Sigmoid colon (tissue), 7 donors: ENCODE data around the gene IQSEC3. TPM values are rescaled to one million over a fixed set of nuclear protein-coding genes. Genes with fewer than 3 reads are reported as not detected.
A peak's percentile ranks its signal among the peaks of the same experiment; 100 is the strongest.

Experiments
- DNase-seq: peaks from one replicate; pipeline ENCODE4 v3.0.0-alpha.2; 2019
- H3K27ac ChIP-seq, 4 donors: fragments of 200-600 bp; sonication (generic); one replicate each; pipeline ENCODE4 v1.5.1; 2016 to 2019; ENCODE audit warnings: mild to moderate bottlenecking in 1 of 4
- H3K27me3 ChIP-seq, 3 donors: fragments of 200-600 bp; sonication (generic); one replicate each; pipeline ENCODE4 v1.5.1; 2019; ENCODE audit warnings: mild to moderate bottlenecking in 1 of 3
- H3K36me3 ChIP-seq, 4 donors: fragments of 200-600 bp; sonication (generic); one replicate each; pipeline ENCODE4 v1.5.1; 2016 to 2019
- H3K4me1 ChIP-seq, 4 donors: fragments of 200-600 bp; sonication (generic); one replicate each; pipeline ENCODE4 v1.5.1; 2017 to 2019
- H3K4me3 ChIP-seq, 4 donors: fragments of 200-600 bp; sonication (generic); one replicate each; pipeline ENCODE4 v1.5.1; 2017 to 2019; ENCODE audit warnings: mild to moderate bottlenecking in 2 of 4, moderate library complexity in 1 of 4
- H3K9me3 ChIP-seq, 4 donors: fragments of 200-600 bp in 3 of 4; sonication (generic) in 3 of 4; one replicate each; pipeline versions ENCODE4 v1.5.1 to v1.6.1; 2013 to 2019
- CTCF ChIP-seq, 4 experiments: fragments of 450-650 bp in 3 of 4; fragments of 200-600 bp in 1 of 4; IDR thresholded peaks; one replicate each; pipeline ENCODE4 v1.5.1; 2016 to 2019; ENCODE audit warnings: antibody characterized with exemption in 4 of 4, mild to moderate bottlenecking in 3 of 4, moderate library complexity in 2 of 4
- EP300 ChIP-seq, 4 donors: sonication (generic); formaldehyde crosslinking; IDR thresholded peaks; one replicate each; pipeline ENCODE4 v1.6.1; 2017; ENCODE audit warnings: antibody characterized with exemption in 4 of 4
- POLR2A ChIP-seq, 2 donors: fragments of 450-650 bp; IDR thresholded peaks; one replicate each; pipeline ENCODE4 v1.6.1; 2016; ENCODE audit warnings: antibody characterized with exemption in 2 of 2, mild to moderate bottlenecking in 2 of 2, moderate library complexity in 2 of 2
- POLR2AphosphoS5 ChIP-seq, 4 donors: sonication (generic); formaldehyde crosslinking; IDR thresholded peaks; one replicate each; pipeline ENCODE4 v1.6.1; 2017; ENCODE audit warnings: antibody characterized with exemption in 4 of 4
- WGBS, 2 donors: extraction: QIAGEN DNeasy Blood & Tissue Kit; methylation state at CpG; one replicate each; pipeline ENCODE4 v1.1.7; 2013; 5-methylcytosine and 5-hydroxymethylcytosine counted together
- intact Hi-C: fragments of 100-400 bp; cut with DNase I; formaldehyde crosslinking; loops from one replicate; pipeline ENCODE4 v1.15.1; 2023
- polyA plus RNA-seq, 3 donors: library from polyadenylated mRNA; stranded (reverse); fragments of 200-250 nt; gene quantifications; one replicate each; pipeline ENCODE4 v1.2.3, GENCODE V29; 2013
- total RNA-seq, 4 donors: library from RNA; depleted of rRNA; stranded (reverse); fragments of >200 nt; gene quantifications; one replicate each; pipeline ENCODE4 v1.1.0, GENCODE V29; 2016
- donor health status: healthy with polysubstance abuse.
- donor health status: Bipolar disorder and iron deficiency.
- donor health status: healthy.

Gene IQSEC3
- total and polyA plus RNA-seq, 7 donors = under 0.01 to 2.2 (median 0.54) TPM; not detected in 1

- TF ChIP-seq POLR2A (IDR thresholded peaks at IDR 0.05) = no peak
- TF ChIP-seq CTCF (IDR thresholded peaks at IDR 0.05) = peak in 3 of 4 experiments; percentile 30 to 81 (median 39)
- H3K27me3 ChIP-seq = peaks cover 0 to 18% (median 4%) of the 10 kb centered on the region in 3 donors
- H3K4me1 ChIP-seq = peaks cover 0 to 13% (median 8%) of the 10 kb centered on the region in 4 donors
- H3K36me3 ChIP-seq = no peaks in the 10 kb centered on the region
- DNase-seq = no peak
- H3K4me3 ChIP-seq = peak overlapping the region; percentile 19 to 54 (median 48)
- WGBS, 2 donors = 9 to 12% methylated on average over 52 of the region's 52 CpGs
- no peaks in the 10 kb centered on the region for H3K9me3 ChIP-seq
- no peak overlapping the region for H3K27ac ChIP-seq
- intact Hi-C loops = no loop called here
Measured at GRCh38 chr12:188910-189621, 122.5 kb downstream of the IQSEC3 start.

GRCh38 chr12:189622-189962, 123.0 kb downstream of the IQSEC3 start:
- Histone ChIP-seq H3K27me3 (peaks cover 0 to 23% (median 4%) of the 10 kb centered on the region in 3 donors), H3K9me3 (no peaks in the 10 kb centered on the region), H3K27ac (no peak overlapping the region), H3K4me3 (peak overlapping the region in 1 of 4 donors; percentile 53), H3K36me3 (no peaks in the 10 kb centered on the region), H3K4me1 (peaks cover 0 to 13% (median 8%) of the 10 kb centered on the region in 4 donors)
- 67 to 75% methylated on average over 6 of the region's 6 CpGs for WGBS, 2 donors
- DNase-seq = no peak
- no peak for TF ChIP-seq EP300 (IDR thresholded peaks at IDR 0.05)
- TF ChIP-seq POLR2A (IDR thresholded peaks at IDR 0.05) = no peak
- no peak for TF ChIP-seq POLR2AphosphoS5 (IDR thresholded peaks at IDR 0.05)
- TF ChIP-seq CTCF (IDR thresholded peaks at IDR 0.05) = no peak
- intact Hi-C loops = no loop called here

DNA sequence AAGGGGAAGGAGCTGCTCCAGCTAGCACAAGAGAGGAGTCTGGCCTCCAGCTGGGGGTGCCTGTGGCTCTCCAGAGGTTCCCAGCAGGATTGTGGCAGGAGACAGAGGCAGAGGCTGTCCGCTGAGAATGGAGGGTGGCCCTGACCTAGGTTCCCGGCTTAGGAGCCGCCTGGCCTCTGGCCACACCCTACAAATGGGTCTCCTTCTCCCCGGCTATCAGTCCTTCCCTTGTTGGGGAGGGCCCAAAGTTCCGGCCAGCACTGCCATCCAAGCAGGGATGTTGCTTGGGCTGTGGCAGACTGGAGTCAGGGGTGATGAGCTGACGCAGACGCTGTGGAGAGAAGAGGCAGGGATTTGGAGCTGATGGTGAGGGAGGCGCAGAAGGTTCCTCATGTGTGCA, 124.3 kb downstream of the IQSEC3 start:
- WGBS, 2 donors = 76 to 89% methylated on average over 8 of the region's 8 CpGs

GRCh38 chr12:191541-191940, 125.0 kb downstream of the IQSEC3 start:
- no peak for TF ChIP-seq EP300 (IDR thresholded peaks at IDR 0.05)
- no peak for TF ChIP-seq POLR2AphosphoS5 (IDR thresholded peaks at IDR 0.05)
- no peak for TF ChIP-seq POLR2A (IDR thresholded peaks at IDR 0.05)
- TF ChIP-seq CTCF (IDR thresholded peaks at IDR 0.05) = no peak
- no peak overlapping the region for H3K4me3 ChIP-seq
- peaks cover 0 to 13% (median 8%) of the 10 kb centered on the region in 4 donors for H3K4me1 ChIP-seq
- H3K27me3 ChIP-seq = peaks cover 0 to 39% (median 4%) of the 10 kb centered on the region in 3 donors
- no peaks in the 10 kb centered on the region for H3K9me3 ChIP-seq
- no peaks in the 10 kb centered on the region for H3K36me3 ChIP-seq
- DNase-seq = no peak
- intact Hi-C loops = no loop called here
- WGBS, 2 donors = 79 to 91% methylated on average over 3 of the region's 3 CpGs
- no peak overlapping the region for H3K27ac ChIP-seq

More for the DNA sequence above, 124.3 kb downstream of the IQSEC3 start:
- H3K4me1 ChIP-seq = peaks cover 0 to 13% (median 8%) of the 10 kb centered on the region in 4 donors
- intact Hi-C loops = no loop called here
- DNase-seq = no peak
- no peaks in the 10 kb centered on the region for H3K9me3 ChIP-seq
- no peak overlapping the region for H3K4me3 ChIP-seq
- no peaks in the 10 kb centered on the region for H3K36me3 ChIP-seq
- no peak for TF ChIP-seq CTCF (IDR thresholded peaks at IDR 0.05)
- H3K27me3 ChIP-seq = peaks cover 0 to 33% (median 4%) of the 10 kb centered on the region in 3 donors
- no peak overlapping the region for H3K27ac ChIP-seq

DNA sequence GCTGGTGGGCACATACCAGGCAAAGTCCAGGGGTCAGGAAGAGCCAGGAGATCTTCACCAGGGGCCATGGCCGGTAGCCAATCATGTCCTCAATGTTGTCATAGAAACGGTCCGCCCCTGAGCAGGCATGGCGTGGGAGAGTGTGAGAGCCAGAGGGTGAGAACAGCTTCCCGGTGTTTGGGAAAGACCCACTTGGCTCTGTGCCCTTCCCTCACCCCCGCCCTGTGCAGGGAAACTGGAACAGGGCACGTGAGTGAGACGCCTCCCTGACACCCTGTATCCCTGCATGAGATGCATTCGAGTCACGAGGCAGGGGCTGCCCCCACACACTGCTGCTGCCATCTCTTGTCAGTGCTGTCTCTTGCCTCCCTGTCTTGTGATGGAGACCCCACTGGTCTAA, 126.7 kb downstream of the IQSEC3 start:
- H3K27me3 ChIP-seq = peaks cover 0 to 45% (median 4%) of the 10 kb centered on the region in 3 donors
- 51 to 78% methylated on average over 10 of the region's 10 CpGs for WGBS, 2 donors
- intact Hi-C loops = no loop called here

More for the DNA sequence above, 126.7 kb downstream of the IQSEC3 start:
- DNase-seq = no peak
- no peak overlapping the region for H3K4me3 ChIP-seq
- H3K9me3 ChIP-seq = no peaks in the 10 kb centered on the region
- peaks cover 0 to 13% (median 8%) of the 10 kb centered on the region in 4 donors for H3K4me1 ChIP-seq
- no peaks in the 10 kb centered on the region for H3K36me3 ChIP-seq
- no peak for TF ChIP-seq POLR2A (IDR thresholded peaks at IDR 0.05)
- no peak for TF ChIP-seq POLR2AphosphoS5 (IDR thresholded peaks at IDR 0.05)
- TF ChIP-seq EP300 (IDR thresholded peaks at IDR 0.05) = no peak
- no peak for TF ChIP-seq CTCF (IDR thresholded peaks at IDR 0.05)
- no peak overlapping the region for H3K27ac ChIP-seq
